GM23248 (cell line): ENCODE measurements around the gene SECISBP2L. TPM values are rescaled to one million over a fixed set of nuclear protein-coding genes. Genes with fewer than 3 reads are reported as not detected.

Experiments used
- DNase-seq: peaks from one replicate; pipeline ENCODE4 v3.0.0-alpha.2; 2015
- H2AFZ ChIP-seq: fragments of 200-600 bp; sonication (generic); 2 replicates; pipeline ENCODE4 v1.6.1; 2016; ENCODE audit warnings: antibody characterized with exemption
- H3F3A ChIP-seq: fragments of 200-600 bp; sonication (generic); 2 replicates; pipeline ENCODE4 v1.6.1; 2016; ENCODE audit warnings: mild to moderate bottlenecking, antibody characterized with exemption, mixed run types; ENCODE audit not compliant: insufficient read depth
- H3K27ac ChIP-seq: fragments of 200-600 bp; sonication (generic); 2 replicates; pipeline ENCODE4 v1.5.1; 2016; ENCODE audit warnings: mild to moderate bottlenecking
- H3K27me3 ChIP-seq: fragments of 200-600 bp; sonication (generic); replicated peaks from 2 replicates; pipeline ENCODE4 v1.6.1; 2016; ENCODE audit warnings: mild to moderate bottlenecking; ENCODE audit not compliant: insufficient read depth
- H3K36me3 ChIP-seq: fragments of 200-600 bp; sonication (generic); 2 replicates; pipeline ENCODE4 v1.6.1; 2016; ENCODE audit warnings: low read depth, mild to moderate bottlenecking
- H3K4me1 ChIP-seq: fragments of 200-600 bp; sonication (generic); 2 replicates; pipeline ENCODE4 v1.6.1; 2016; ENCODE audit warnings: mild to moderate bottlenecking; ENCODE audit not compliant: insufficient read depth
- H3K4me2 ChIP-seq: fragments of 200-600 bp; sonication (generic); one replicate; pipeline ENCODE4 v1.6.1; 2016; ENCODE audit warnings: mild to moderate bottlenecking; ENCODE audit not compliant: unreplicated experiment
- H3K4me3 ChIP-seq: fragments of 200-600 bp; sonication (generic); 2 replicates; pipeline ENCODE4 v1.5.1; 2016; ENCODE audit warnings: mild to moderate bottlenecking
- H3K79me2 ChIP-seq: fragments of 200-600 bp; sonication (generic); 2 replicates; pipeline ENCODE4 v1.6.1; 2016; ENCODE audit warnings: mild to moderate bottlenecking; ENCODE audit not compliant: insufficient read depth
- H3K9ac ChIP-seq: fragments of 200-600 bp; sonication (generic); 2 replicates; pipeline ENCODE4 v1.6.1; 2016; ENCODE audit warnings: mild to moderate bottlenecking
- H3K9me2 ChIP-seq: fragments of 200-600 bp; sonication (generic); 2 replicates; pipeline ENCODE4 v1.6.1; 2016; ENCODE audit warnings: mixed run types, mild to moderate bottlenecking, moderate library complexity; ENCODE audit not compliant: insufficient read depth
- H3K9me3 ChIP-seq: fragments of 200-600 bp; sonication (generic); one replicate; pipeline ENCODE4 v1.6.1; 2017; ENCODE audit warnings: low read depth
- H4K20me1 ChIP-seq: fragments of 200-600 bp; sonication (generic); 2 replicates; pipeline ENCODE4 v1.6.0; 2016; ENCODE audit not compliant: insufficient read depth
- EZH2 ChIP-seq: fragments of 200-600 bp; sonication (generic); IDR thresholded peaks from 2 replicates; pipeline ENCODE4 v1.6.1; 2018; ENCODE audit warnings: antibody characterized with exemption, mild to moderate bottlenecking; ENCODE audit not compliant: insufficient read depth, poor library complexity, severe bottlenecking
- EZH2phosphoT487 ChIP-seq: fragments of 200-600 bp; sonication (generic); IDR thresholded peaks from 2 replicates; pipeline ENCODE4 v1.6.1; 2018; ENCODE audit warnings: antibody characterized with exemption, moderate library complexity, mild to moderate bottlenecking, low read depth; ENCODE audit not compliant: insufficient read depth
- WGBS, 2 experiments: methylation state at CpG; one replicate each; pipeline ENCODE4 v1.1.6; 2015 to 2017; ENCODE audit warnings: low lambda C conversion rate in 2 of 2, low coverage in 1 of 2; ENCODE audit errors: missing lambda C conversion rate in 2 of 2; 5-methylcytosine and 5-hydroxymethylcytosine counted together
- in situ Hi-C: fragments of 300-500 bp; cut with MboI; formaldehyde crosslinking; loops from 2 replicates; pipeline ENCODE4 v1.15.0; 2020
- polyA plus RNA-seq: library from polyadenylated mRNA; unstranded; fragments of >200 nt; fragmentation: Nextera tagmentation; extraction: Ambion mirVana; gene quantifications from 2 replicates; pipeline ENCODE4 v1.2.1, GENCODE V29; 2016
- total RNA-seq: library from RNA; depleted of rRNA; stranded (reverse); fragments of >200 nt; shearing (Covaris generic); gene quantifications from 2 replicates; pipeline ENCODE4 v1.2.3, GENCODE V29; 2014

Gene SECISBP2L
- total and polyA plus RNA-seq, 2 experiments from 2014 or later: 26.8 to 29.8 TPM

GRCh38 chr15:49062900-49063299 lies 16.7 kb upstream of the SECISBP2L start:
- no peaks in the 10 kb centered on the region for H3K36me3 ChIP-seq
- H3K4me3 ChIP-seq: no peak overlapping the region
- no peak overlapping the region for H2AFZ ChIP-seq
- no peak overlapping the region for H3K27ac ChIP-seq
- WGBS, 2 experiments: 75 to 77% methylated on average over 13 of the region's 13 CpGs
- in situ Hi-C loops: no loop called here
- no peak overlapping the region for H3K4me2 ChIP-seq
- H3K9me3 ChIP-seq: no peaks in the 10 kb centered on the region
- H3K9me2 ChIP-seq: no peaks in the 10 kb centered on the region
- H3K4me1 ChIP-seq: peaks cover 8% of the 10 kb centered on the region; the same call in 1 of the 2 replicates
- peaks cover 6% of the 10 kb centered on the region for H3F3A ChIP-seq
- no peak for TF ChIP-seq EZH2
- no peak for TF ChIP-seq EZH2phosphoT487
- no peaks in the 10 kb centered on the region for H4K20me1 ChIP-seq
- DNase-seq: no peak
- no peaks in the 10 kb centered on the region for H3K79me2 ChIP-seq
- H3K9ac ChIP-seq: no peak overlapping the region
- no peaks in the 10 kb centered on the region for H3K27me3 ChIP-seq

GRCh38 chr15:49060710-49061495 lies 14.7 kb upstream of the SECISBP2L start:
- Histone ChIP-seq H3K4me2 (no peak overlapping the region), H3K9ac (no peak overlapping the region), H4K20me1 (no peaks in the 10 kb centered on the region), H3K79me2 (no peaks in the 10 kb centered on the region), H3K9me2 (no peaks in the 10 kb centered on the region), H3K27me3 (no peaks in the 10 kb centered on the region), H3K9me3 (no peaks in the 10 kb centered on the region), H3K4me1 (peaks cover 8% of the 10 kb centered on the region; the same call in 1 of the 2 replicates), H2AFZ (peak overlapping the region; percentile 30; the same call in 1 of the 2 replicates), H3K27ac (no peak overlapping the region), H3K4me3 (no peak overlapping the region), H3K36me3 (no peaks in the 10 kb centered on the region), H3F3A (peaks cover 6% of the 10 kb centered on the region)
- 82 to 84% methylated on average over 4 of the region's 4 CpGs for WGBS, 2 experiments
- peak; percentile 37 for DNase-seq
- TF ChIP-seq EZH2phosphoT487: no peak
- TF ChIP-seq EZH2: no peak
- in situ Hi-C loops: no loop called here

DNA sequence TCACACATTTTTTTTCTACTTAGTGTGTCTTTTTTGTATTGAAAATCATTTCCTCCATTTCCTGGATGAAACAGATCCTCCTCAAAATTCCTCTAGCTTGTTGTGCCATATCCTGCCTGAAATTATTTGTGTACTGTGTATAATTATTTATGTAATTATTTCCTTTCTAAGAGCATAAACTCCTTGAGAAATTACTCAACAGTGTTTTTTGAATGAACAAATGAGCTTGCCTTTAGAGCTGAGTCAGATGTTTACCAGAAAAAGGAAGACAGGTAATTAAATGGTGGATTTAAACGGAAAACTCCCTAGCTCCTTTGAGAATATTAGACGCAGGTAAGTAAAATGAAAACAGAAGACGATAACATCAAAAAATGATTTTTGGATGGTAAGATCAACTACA lies 13.2 kb upstream of the SECISBP2L start:
- Histone ChIP-seq H3K4me2 (no peak overlapping the region), H2AFZ (no peak overlapping the region), H3K79me2 (no peaks in the 10 kb centered on the region), H3K4me1 (peaks cover 8% of the 10 kb centered on the region; the same call in 1 of the 2 replicates), H3K4me3 (no peak overlapping the region), H3F3A (peaks cover 6% of the 10 kb centered on the region), H3K9me3 (no peaks in the 10 kb centered on the region), H4K20me1 (no peaks in the 10 kb centered on the region), H3K9me2 (no peaks in the 10 kb centered on the region), H3K27me3 (no peaks in the 10 kb centered on the region), H3K36me3 (no peaks in the 10 kb centered on the region), H3K9ac (no peak overlapping the region), H3K27ac (no peak overlapping the region)
- 77 to 89% methylated on average over 3 of the region's 3 CpGs for WGBS, 2 experiments
- DNase-seq: no peak
- in situ Hi-C loops: no loop called here
- TF ChIP-seq EZH2phosphoT487: no peak
- no peak for TF ChIP-seq EZH2

DNA sequence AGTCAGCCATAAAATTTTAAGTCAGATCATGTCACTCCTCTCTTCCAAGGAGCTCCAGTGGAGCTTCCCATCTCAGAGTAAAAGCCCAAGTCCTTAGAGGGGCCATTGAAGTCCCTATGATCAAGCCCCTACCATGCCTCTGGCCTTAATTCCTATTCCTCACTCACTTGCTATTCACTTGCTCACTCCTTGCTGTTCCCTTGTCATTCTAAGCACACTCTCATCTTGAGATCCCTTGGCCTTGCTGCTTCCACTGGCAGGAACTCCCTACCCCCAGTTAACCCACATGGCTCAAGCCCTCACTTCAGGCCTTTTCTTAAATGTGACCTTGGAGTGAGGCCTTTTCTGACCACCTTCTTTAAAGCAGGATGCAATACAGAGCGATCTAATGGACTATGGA lies 12.3 kb upstream of the SECISBP2L start:
- Histone ChIP-seq H3K79me2 (no peaks in the 10 kb centered on the region), H3K9ac (no peak overlapping the region), H2AFZ (no peak overlapping the region), H3K9me3 (no peaks in the 10 kb centered on the region), H3K27ac (no peak overlapping the region), H3K4me1 (peaks cover 8% of the 10 kb centered on the region; the same call in 1 of the 2 replicates), H3K27me3 (no peaks in the 10 kb centered on the region), H3K4me3 (no peak overlapping the region), H3K4me2 (no peak overlapping the region), H3F3A (peaks cover 6% of the 10 kb centered on the region), H3K36me3 (no peaks in the 10 kb centered on the region), H3K9me2 (no peaks in the 10 kb centered on the region), H4K20me1 (no peaks in the 10 kb centered on the region)
- DNase-seq: no peak
- in situ Hi-C loops: no loop called here
- WGBS, 2 experiments: 79 to 89% methylated on average over 1 of the region's 1 CpG
- TF ChIP-seq EZH2phosphoT487 (no peak), EZH2 (no peak)

DNA sequence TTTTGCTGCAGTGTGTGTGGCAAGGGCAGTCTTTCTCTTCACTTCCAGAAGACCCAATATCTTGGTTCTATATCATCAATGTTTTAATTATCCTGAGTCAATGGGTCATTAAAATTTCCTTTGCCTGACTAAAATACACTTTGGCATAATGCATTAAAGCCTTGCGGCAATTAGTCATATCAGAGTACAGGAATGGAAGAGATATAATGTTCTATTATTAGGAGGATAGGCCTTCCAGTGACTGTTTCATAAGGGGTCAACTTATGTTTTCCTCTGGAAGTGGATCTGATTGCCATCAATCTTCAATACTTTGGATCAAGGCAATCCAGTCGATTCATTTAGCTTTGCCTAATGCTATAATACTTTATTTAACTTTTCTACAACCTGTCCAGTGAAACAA lies 9.4 kb upstream of the SECISBP2L start:
- Histone ChIP-seq H3K4me3 (no peak overlapping the region), H3K9me3 (no peaks in the 10 kb centered on the region), H2AFZ (no peak overlapping the region), H3K79me2 (no peaks in the 10 kb centered on the region), H3K4me1 (peaks cover 5% of the 10 kb centered on the region; the same call in 1 of the 2 replicates), H3K4me2 (no peak overlapping the region), H3K9ac (no peak overlapping the region), H4K20me1 (no peaks in the 10 kb centered on the region), H3K27ac (no peak overlapping the region), H3F3A (peaks cover under 1% of the 10 kb centered on the region), H3K9me2 (no peaks in the 10 kb centered on the region), H3K27me3 (no peaks in the 10 kb centered on the region), H3K36me3 (no peaks in the 10 kb centered on the region)
- DNase-seq: no peak
- TF ChIP-seq EZH2: no peak
- TF ChIP-seq EZH2phosphoT487: no peak
- WGBS, 2 experiments: 78 to 84% methylated on average over 2 of the region's 2 CpGs
- in situ Hi-C loops: no loop called here
